Measurements from ENCODE around the gene ADO.

The ADO gene

GRCh38 chr10:62795100-62795499 is 9.4 kb upstream of the ADO start:
- DNase-seq, result no peak

- no peak for DNase-seq
These were observed 8.8 kb upstream of the ADO start for GRCh38 chr10:62795762-62796161.

DNA sequence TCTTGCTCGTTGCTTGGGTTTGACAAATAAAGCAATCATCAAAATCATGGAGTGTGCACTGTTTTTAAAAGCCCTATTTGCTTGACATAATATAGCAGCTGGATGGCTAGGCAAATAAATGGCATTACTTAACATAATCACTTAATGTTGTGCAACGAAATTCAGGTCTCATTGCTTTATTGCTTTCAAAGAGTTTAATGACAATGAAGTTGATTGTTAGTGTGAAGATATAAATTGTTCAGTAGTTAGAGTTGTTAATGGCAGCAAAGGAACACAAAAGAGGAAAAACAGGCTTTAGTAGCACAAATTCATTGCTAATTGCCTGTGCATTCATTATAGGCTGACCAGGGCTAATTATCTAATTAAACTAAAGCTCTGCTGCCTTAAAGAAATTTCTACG is 7.6 kb upstream of the ADO start:
- no peak for DNase-seq

DNA sequence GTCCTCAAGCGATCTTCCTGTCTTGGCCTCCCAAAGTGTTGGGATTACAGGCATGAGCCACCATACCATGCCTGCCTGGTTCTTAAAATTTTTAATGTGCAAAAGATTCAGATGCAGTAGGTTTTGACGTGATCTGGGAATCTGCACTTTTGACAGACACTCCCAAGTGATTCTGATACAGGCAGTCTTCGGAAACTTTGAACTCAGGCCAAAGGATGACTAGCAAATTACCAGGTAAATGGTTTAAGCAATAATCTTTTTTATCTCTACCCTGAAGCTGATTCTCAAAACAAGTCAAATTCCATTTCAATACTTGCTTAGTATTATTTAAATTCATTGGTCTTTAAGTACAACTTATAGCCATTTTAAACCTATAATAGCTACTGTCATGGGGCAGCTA is 2.6 kb upstream of the ADO start:
- no peak for DNase-seq

GRCh38 chr10:62803724-62804355 is 680 bp upstream of the ADO start:
- no peak for DNase-seq

DNA sequence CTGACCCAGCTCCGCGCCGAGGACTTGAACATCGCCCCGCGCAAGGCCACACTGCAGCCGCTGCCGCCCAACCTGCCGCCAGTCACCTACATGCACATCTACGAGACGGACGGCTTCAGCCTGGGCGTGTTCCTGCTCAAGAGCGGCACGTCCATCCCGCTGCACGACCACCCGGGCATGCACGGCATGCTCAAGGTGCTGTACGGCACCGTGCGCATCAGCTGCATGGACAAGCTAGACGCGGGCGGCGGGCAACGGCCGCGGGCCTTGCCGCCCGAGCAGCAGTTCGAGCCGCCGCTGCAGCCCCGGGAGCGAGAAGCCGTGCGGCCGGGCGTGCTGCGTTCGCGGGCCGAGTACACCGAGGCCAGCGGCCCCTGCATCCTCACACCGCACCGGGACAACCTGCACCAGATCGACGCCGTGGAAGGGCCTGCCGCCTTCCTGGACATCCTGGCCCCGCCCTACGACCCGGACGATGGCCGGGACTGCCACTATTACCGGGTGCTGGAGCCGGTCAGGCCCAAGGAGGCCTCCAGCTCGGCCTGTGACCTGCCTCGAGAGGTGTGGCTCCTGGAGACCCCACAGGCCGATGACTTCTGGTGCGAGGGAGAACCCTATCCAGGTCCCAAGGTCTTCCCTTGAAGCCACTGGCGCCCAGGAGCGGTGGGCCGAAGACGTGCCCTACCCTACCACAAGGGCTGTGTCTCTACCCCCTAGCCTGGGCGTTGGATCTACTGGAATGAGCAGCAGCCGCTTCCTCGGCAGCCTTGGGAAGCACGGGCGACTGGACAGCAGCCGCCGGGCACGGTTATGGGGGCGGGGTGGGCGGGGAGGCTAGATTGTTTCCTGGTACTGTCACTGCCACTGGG is 945 bp downstream of the ADO start:
- DNase-seq, result peak; percentile 12

DNA sequence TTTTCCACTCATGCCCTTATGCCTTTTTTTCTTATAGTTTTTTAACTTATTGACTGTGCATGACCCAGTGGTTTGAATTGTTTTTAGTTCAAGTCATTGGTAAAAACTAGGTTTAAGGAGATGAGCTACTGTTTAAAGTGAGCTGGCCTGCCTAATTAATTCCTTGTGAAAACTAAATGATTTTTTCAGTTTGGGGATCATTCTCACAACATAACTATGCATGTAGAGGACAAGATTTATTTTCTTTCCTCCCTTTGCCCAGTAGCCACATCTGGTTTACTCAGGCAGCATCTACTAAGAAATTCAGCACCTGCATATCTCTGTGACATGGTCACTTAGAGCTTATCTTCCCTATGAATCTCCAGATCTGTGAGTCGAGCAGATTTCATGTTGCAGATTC is 1.7 kb downstream of the ADO start:
- no peak for DNase-seq

DNA sequence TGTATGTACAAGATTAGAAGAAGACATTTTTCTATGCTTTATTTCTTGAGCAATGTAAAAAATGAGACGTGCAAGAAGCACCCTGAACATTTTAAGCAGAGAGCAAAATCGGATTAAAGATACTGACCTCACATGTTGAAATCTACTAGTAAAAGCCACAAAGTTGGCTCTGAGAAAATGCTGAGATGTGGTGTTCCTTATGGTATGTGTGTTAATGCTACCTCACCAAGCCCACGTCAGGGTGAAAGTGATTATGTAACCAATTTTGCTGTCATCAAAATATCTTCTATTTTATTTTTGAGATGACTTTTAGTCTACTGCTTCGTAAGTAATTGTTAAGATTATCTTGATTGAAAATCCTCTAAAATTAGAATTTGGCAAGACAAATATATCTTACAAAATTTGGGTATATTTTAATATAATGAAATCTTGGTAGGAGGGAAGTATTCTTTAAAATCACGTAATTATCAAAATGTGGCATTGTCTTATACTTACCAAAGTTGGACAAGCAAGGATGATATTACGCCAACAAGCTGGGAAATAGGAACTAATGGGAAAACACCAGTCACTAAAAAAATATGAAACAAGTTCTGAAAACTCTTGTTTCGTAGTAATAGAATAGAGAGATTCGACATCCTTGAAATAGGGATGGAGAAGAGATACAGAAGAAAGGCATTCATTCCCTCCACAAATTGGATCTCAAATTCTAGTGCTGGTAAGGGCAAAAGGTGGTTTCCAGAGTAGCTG is 5.8 kb downstream of the ADO start:
- DNase-seq, result no peak

- DNase-seq, result peak; percentile 87
These were observed 6.8 kb downstream of the ADO start for GRCh38 chr10:62811159-62811875.

GRCh38 chr10:62812672-62813439 is 8.3 kb downstream of the ADO start:
- DNase-seq, result no peak

DNA sequence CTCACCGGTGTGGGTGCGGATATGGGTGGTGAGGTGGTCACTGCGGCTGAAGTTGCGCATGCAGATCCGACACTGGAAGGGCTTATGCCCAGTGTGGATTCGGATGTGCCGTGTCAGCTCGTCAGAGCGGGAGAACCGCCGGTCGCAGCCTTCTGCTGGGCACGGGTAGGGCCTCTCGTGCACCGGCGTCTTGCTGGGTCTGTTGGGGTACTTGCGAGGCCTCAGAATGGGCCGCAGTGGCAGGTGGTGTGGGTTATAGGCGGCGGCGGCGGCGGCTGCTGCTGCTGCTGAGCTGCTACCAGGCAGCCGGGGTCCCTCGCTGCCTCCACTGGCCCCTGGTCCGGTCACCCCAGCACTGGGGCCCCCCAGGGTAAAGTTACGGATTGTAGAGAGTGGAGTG is 8.9 kb downstream of the ADO start:
- no peak for DNase-seq

- DNase-seq, result no peak
These were observed 9.5 kb downstream of the ADO start for GRCh38 chr10:62813981-62814380.

- peak; percentile 21 for DNase-seq
These were observed 10.3 kb downstream of the ADO start for GRCh38 chr10:62814756-62815380.

DNA sequence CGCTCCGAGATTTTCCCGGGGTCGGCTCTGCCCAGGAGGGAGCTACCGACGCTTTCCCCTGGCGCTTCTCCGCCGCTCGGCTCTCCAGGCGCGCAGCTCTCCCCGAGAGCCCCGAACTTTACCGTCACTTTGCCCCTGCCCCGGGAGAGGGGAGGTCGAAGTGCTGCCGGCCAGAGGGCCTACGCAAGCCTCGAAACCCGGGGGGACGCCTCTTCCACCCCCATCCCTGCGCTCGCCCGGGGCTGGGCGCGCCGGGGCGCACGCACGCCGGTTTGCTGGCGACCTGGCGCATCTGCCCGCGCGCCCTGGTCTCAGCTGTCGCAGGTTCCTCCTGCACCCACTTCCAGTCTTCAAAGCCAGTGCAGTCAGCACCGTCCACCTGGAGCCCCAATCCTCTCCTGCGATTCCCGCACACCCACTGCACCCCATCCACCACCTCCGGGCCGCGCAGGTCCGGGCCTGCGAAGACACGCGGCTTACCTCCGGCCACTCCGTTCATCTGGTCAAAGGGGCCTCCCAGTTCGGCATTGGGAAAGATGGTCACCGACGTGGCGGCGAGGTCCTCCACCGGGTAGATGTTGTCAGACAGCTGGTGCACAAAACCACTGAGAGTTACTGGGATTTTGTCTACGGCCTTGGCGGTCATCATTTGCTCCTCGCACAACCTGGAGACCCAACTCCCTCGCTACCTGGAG is 11.0 kb downstream of the ADO start:
- DNase-seq, result peak; percentile 21

- DNase-seq, result no peak
These were observed 11.5 kb downstream of the ADO start for GRCh38 chr10:62816076-62816330.

DNA sequence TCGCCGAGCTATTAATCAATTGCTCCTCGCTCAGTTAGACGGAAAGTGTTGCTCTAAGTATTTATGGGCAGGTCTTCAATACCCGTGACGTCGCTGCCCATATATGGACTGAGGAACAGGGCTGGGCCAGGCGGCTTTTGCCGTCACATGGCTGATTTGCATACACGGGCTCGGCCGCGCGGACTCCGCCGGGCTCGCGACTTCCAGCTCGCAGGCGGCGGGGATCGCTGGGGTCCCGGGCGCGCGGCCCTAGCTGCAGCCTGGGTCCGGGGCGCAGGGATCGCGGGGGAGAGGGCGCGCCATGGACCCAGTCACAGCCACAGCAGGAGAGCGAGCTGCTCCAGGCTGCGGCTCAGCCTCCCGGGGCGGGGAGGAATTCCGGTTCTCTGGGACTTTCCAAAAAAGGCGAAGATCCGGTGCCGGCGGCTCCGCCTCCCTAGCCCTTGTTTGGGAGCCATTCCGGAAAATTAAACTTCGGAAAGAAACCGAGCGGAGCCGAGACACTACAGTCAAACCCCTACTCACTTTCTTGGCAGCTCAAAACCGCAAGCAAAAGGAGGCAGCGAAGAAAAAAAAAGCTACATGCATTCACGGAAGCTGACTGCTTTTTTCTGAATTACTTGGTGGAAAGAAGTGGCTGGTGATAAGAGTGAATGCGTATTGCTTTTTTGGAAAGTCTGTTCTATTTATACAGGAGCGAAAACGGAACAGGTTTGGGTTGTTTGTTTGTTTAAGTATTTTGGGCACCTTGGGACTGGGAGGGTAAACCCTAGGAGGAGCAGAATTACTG is 12.0 kb downstream of the ADO start, which contains the start of gene EGR2:
EGR2 (minus strand) TSS at position 36 of the 790 bp plus-strand sequence. CDS start 337 bp downstream, outside the sequence.
- peak; percentile 96 for DNase-seq

DNA sequence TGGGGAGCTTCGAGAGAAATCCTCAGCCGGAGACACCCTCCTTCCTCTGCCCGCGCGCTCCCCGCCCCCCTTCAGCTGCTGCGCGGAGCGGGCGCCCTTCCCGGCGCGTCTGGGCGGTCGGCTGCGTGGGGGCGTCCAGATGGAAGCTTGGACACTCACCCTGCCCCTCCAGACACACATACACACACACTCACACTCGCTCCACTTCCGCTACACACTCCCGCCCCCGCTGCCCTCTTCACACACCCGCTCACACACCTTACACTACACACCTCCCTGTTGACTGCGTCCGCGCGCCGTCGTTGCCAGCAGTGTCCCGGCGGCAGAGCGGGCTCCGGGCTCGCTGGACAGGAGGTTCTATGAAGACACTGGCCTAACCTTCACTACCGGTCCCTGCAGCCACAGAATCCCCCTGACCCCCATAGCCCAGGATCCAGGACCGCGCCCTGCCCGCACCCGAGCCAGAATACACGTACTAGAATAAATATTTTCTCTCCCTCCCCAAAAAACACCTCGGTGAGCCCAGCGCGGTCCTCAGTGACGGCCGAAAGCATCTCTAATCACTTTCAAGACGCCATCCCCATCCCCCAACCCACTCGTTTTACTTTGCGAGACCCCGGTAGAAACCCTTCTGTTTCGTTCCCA is 12.7 kb downstream of the ADO start:
- DNase-seq, result peak; percentile 65

GRCh38 chr10:62817766-62818425 is 13.4 kb downstream of the ADO start:
- peak; percentile 68 for DNase-seq

GRCh38 chr10:62818426-62819011 is 14.0 kb downstream of the ADO start:
- peak; percentile 57 for DNase-seq
